HG02642 (cell line): ENCODE measurements around the gene PDHA2.
"Not testable (repeated sequence)": the region's sequence is repeated elsewhere in the genome, so short reads cannot be mapped to it uniquely, and the experiment has no call there.

Experiments
- ATAC-seq: cut with Tn5 transposase; IDR thresholded peaks from one replicate; pipeline ENCODE4 v1.9.1; 2021; ENCODE audit warnings: mild to moderate bottlenecking; ENCODE audit not compliant: unreplicated experiment, poor library complexity

PDHA2 gene

GRCh38 chr4:95839891-95840290 is at the start of gene PDHA2:
PDHA2 (plus strand) TSS chr4:95840093; CDS start chr4:95840151, 58 bp downstream.
- ATAC-seq: no peak

GRCh38 chr4:95798003-95798402 is 41.9 kb upstream of the PDHA2 start:
- no peak for ATAC-seq

DNA sequence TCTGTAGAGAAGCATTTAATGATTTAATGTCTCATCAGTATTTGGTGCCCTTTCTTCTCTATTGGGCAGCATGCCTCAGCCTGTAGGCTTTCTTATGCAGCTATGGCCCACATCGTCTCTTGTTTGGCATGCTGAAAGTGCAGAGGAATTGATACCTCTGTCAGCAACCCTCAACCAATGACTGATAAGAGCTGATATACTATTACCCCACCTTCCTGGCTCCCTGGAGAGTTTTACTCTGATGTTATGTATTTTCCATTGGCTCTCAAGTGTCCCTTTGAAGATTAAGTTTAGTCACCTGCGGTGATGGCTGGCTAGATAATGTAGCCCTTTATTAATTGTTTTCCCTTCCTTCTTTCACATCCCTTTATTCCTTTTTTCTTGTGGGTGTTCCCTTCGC is 41.2 kb upstream of the PDHA2 start:
- ATAC-seq: no peak

- no peak for ATAC-seq
These were observed 18.0 kb upstream of the PDHA2 start for GRCh38 chr4:95821867-95822266.

DNA sequence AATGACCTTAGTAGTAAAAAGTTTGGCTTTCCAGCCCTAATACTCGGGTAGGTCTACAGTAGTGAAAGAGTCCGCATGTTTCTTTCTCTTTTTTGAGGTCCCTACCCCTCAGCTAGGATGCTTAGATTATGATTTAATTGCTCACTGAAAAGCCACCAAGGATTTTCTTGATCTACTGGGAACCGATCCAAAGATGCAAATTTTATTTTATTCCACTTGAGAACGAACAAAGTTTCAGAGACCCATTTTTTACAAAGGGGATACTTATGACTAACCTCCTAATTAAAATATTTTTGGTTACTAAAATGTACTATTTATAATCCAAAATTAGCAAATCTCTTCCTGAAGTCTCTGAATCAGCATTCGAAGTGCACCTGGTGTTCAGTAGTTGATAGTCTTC is 14.3 kb upstream of the PDHA2 start:
- no peak for ATAC-seq

DNA sequence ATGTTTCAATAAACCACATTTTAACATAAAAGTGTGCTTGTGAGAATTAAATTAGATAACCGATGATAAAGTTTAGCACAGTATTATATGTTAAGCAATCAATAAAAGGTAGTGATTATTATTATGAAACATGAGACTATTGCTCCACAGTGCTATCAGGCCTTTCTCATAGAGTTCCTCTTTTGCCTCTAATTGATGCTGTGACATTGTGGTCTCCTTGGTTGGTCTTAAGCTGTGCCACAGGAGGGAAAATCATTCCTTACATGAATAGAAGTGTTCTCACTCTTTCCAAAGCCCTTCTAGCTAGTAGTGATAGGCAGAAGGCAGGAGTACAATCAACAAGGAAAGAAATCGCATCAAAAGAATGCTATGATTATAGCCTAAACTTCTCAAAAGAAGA is 9.2 kb upstream of the PDHA2 start:
- no peak for ATAC-seq

GRCh38 chr4:95831166-95831565 is 8.7 kb upstream of the PDHA2 start:
- no peak for ATAC-seq

- no peak for ATAC-seq
These were observed 6.1 kb upstream of the PDHA2 start for GRCh38 chr4:95833711-95834194.

DNA sequence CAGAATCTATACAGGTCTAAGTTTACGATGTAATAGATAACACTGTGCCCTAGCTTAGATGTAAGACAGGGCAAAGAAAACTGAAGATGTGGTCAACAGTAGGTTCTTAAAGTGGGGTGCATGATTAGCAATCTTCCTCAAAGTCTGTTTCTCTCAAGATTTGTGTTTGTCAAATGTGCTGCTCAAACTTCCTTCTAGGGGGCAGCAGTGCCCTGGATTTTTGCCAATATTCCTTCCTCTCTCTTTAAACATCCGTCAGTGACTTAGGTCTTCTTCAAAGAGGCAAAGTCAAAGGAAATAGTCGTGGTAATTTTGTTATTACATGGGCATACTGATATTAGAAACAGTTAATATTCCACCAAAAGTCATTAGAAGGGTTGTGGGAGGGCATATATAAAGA is 4.2 kb upstream of the PDHA2 start:
- no peak for ATAC-seq

DNA sequence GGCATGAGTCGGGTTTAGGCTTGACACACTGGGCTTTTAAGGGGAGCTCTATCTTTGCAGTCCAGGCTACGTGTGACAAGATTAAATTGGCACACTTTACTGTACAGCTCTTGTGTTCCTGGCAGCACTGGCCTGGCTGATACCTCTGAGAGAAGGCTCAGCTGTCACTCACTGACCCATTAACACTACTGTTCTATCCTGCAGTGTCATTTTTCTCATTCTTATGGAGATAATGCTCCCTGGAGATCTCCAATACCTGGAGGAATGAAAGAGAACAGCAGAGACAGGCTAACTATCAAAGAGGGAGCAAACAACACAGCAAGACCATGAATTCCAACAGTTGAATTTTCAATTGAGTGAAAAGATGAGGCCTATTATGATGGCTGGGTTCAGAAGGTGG is 1.7 kb upstream of the PDHA2 start:
- ATAC-seq: no peak

GRCh38 chr4:95847908-95848460 is 8.1 kb downstream of the PDHA2 start:
- no peak for ATAC-seq

GRCh38 chr4:95850161-95850560 is 10.3 kb downstream of the PDHA2 start:
- no peak for ATAC-seq

- no peak for ATAC-seq
These were observed 17.9 kb downstream of the PDHA2 start for GRCh38 chr4:95857761-95858160.

GRCh38 chr4:95867919-95868318 is 28.0 kb downstream of the PDHA2 start:
- no peak for ATAC-seq

DNA sequence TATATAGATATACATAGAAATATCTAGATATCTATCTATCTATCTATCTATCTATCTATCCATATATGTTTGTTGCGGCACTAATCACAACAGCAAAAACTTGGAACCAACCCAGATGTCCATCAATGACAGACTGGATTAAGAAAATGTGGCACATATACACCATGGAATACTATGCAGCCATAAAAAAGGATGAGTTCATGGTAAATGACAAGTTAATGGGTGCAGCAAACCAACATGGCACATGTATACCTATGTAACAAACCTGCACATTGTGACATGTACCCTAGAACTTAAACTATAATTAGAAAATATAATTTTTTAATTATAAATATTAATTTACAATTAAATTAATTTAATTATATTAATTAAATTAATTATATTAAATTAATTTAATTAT is 29.5 kb downstream of the PDHA2 start:
- not testable (repeated sequence) for ATAC-seq

GRCh38 chr4:95869961-95870500 is 30.1 kb downstream of the PDHA2 start:
- no peak for ATAC-seq

DNA sequence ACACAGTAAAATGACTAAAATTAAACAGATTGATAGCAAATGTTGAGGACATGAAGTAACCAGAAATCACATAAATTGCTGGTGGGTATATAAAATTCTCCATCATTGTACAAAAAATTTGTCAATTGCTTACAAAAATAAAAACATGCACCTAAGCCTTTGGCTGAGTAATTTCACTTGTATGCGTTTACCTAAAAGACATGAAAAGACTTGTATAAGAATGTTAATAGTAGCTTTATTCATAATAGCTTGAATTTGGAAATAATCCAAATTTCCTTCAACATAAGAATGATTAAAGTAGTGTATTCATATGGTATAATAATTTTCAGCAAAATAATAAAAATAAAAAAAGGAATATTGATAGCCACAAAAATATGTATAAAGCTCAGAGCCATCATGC is 37.7 kb downstream of the PDHA2 start:
- no peak for ATAC-seq

DNA sequence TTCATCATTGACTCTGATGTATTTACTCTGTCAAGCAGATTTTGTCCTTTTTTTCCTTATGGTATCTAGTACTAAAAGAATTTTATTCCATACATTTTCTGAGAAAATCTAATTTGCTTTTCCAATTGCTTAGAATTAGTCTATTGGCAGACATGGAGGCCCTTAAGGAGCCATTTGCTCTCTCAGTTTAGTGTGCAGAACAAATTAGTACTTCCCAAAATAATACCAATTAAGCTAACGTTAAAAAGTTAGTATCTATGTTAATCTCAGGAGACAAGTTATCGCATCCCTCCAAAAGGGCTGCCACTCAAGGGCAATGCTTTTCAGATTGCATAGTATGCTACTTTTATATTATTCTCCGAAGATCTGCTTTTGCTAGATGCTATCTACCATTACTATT is 47.7 kb downstream of the PDHA2 start:
- no peak for ATAC-seq

DNA sequence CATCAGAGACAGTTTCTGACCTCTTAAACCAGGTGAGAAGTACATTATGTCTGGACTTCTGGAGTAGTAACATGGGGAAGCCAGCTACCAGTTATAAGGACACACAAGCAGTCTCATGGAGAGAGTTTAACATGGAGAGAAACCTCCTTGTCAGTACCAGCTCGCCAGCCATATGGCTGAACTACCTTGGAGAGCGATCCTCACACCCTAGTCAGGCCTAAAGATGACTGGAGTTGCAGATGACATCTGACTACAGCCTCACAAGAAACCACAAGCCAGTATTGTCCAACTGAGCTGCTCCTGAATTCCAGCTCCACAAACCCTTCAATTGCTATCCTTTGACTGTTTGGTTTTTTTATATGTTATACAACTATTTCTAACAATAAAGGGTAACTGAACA is 49.8 kb downstream of the PDHA2 start:
- ATAC-seq: no peak
